Endometrial microvascular endothelial cells (primary cell): ENCODE data around the gene CEP164. TPM values are rescaled to one million over a fixed set of nuclear protein-coding genes. Genes with fewer than 3 reads are reported as not detected.

ENCODE experiments used
- total RNA-seq: library from RNA; depleted of rRNA; stranded (reverse); fragments of >200 nt; gene quantifications from one replicate; pipeline ENCODE4 v1.2.3, GENCODE V29; 2015; ENCODE audit errors: inconsistent ontology term

The CEP164 gene
- total RNA-seq, 1 donor from 2014 or later = 31.1 TPM

Other genes with a start within 250 kb of the CEP164 start
- gene SIK3, start 229.4 kb upstream of the CEP164 start, total RNA-seq = 7.9 TPM
- 123 TPM for gene PAFAH1B2, start 183.6 kb upstream of the CEP164 start, total RNA-seq
- gene SIDT2, start 149.1 kb upstream of the CEP164 start, total RNA-seq = 17.9 TPM
- gene TAGLN, start 128.5 kb upstream of the CEP164 start, total RNA-seq = 110 TPM
- gene PCSK7, start 95.8 kb upstream of the CEP164 start, total RNA-seq = 63.4 TPM
- 15.1 TPM for gene RNF214, start 95.2 kb upstream of the CEP164 start, total RNA-seq
- 1.5 TPM for gene BACE1-AS, start 36.5 kb upstream of the CEP164 start, total RNA-seq
- 17.2 TPM for gene BACE1, start 11.6 kb upstream of the CEP164 start, total RNA-seq